Measurements from ENCODE around the gene MAP3K12.
"Not testable (repeated sequence)": the region's sequence is repeated elsewhere in the genome, so short reads cannot be mapped to it uniquely, and the experiment has no call there.

MAP3K12 gene

DNA sequence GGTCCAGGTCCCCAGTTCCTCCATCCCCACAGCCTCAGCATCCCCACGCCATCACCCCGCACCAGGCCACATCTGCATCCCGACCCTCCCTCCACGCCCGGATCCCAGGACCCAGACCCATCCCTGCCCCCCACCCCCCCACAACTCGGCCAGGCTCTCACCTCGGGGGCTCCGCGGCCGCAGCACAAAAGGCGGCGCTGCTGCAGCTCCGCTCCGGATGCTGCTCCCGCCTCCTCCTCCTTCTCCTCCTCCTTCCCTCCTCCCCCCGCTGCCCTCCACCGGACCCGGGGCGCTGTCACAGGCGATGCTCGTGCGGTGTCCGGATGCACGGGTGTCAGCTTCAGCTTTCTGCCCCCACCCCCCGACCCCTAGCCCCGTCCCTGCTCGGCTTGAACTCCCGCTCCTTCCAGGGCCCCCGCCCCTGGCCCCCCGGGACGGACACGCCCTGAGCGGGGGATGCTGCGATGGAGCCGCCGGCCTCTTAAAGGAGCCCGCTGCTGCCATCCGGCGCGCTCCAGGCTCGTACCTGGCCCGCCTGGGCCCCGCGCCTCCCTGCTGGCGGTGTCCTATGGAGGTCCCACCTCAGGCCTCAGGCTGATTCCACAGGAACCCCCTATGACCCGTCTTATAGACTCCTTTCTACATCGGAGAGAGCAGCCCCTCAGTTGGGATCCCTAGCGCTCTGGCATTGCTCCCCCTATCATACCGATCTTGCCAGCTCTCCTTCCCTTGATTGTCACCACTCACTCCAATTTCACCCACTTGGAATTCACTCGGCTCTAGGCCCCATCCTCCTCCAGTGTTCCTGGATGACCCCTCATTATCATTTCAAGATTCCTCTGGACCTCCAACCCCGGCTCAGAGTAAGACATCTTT lies at the start of gene MAP3K12:
TSS of gene MAP3K12 (minus strand) at position 193 of the 876 bp plus-strand sequence. CDS start 12,067 bp downstream, outside the sequence.
- DNase-seq (ENCODE audit: low spot score): peak; percentile 58

DNA sequence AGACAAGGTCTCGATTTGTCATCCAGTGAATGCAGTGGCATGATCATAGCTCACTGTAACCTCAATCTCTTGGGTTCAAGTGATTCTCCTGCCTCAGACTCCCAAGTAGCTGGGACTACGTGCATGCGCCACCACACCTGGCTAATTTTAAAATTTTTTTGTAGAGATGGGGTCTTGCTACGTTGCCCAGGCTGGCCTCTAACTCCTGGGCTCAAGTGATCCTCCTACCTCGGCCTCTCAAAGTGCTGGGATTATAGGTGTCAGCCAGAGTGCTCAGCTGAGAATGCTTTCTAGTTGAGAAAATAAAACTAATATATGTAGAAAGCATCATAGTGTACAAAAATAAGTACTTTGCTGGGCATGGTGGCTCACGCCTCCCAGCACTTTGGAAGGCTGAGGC lies 49.1 kb upstream of the MAP3K12 start:
- DNase-seq (ENCODE audit: low spot score): not testable (repeated sequence)

DNA sequence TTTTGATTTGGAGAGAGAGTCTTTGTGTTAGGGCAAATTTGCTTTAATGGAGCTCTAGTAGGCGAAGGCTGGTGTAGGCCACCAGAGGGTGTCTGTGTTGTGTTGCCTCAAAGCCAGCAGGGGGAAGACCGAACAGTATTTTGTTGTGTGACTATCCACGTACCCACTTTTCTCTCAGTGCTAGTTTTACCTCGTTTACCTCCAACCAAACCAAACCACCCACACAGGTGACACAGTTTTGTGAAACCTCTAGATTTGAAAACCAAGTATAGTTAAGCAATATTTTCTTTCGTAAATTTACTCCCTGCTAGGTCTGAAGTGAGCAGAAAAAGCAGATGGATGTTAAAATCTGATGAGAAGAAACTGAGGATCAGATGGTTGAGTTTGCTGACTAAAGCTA lies 44.3 kb upstream of the MAP3K12 start:
- DNase-seq (ENCODE audit: low spot score): peak; percentile 63

- DNase-seq (ENCODE audit: low spot score): no peak
Measured at GRCh38 chr12:53539526-53539925, 40.3 kb upstream of the MAP3K12 start.

DNA sequence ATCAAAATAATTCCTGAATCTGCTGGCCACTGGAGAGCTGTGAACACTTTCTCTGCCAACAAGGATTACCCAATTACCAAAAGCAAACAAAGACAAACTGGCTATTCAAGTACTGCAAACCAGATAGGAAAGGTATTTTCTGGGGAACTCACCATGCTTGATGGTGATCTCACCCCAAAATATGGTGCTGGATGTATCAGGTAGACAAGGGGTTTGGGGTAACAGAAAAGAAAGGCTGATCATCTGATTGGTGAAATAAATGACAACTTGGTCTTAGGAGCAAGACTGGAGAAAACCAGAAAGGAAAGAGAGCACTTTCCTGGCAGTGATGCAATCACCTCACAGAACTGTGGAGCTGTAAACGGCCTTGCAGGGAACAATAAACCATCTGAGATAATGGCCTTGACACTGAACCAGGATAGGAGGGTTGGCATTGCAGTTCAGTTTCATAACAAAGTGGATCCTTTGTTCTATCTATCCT lies 39.0 kb upstream of the MAP3K12 start:
- DNase-seq (ENCODE audit: low spot score): no peak

DNA sequence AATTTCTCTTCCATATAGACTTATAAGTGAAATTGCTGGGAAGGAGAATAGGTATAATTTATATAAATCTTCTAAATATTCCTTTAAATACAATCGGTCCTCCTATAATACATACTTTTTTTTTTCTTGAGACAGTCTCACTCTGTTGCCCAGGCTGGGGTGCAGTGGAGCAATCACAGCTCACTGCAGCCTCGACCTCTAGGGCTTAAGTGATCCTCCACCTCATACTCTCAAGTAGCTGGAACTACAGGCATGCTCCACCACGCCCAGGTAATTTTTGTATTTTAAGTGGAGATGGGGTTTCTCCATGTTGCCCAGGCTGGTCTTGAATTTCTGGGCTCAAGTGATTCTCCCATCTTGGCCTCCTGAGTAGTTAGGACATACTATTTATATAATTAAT lies 37.7 kb upstream of the MAP3K12 start:
- no peak for DNase-seq (ENCODE audit: low spot score)

- no peak for DNase-seq (ENCODE audit: low spot score)
Measured at GRCh38 chr12:53533471-53533870, 34.2 kb upstream of the MAP3K12 start.

- DNase-seq (ENCODE audit: low spot score): no peak
Measured at GRCh38 chr12:53532524-53533445, 33.5 kb upstream of the MAP3K12 start.

DNA sequence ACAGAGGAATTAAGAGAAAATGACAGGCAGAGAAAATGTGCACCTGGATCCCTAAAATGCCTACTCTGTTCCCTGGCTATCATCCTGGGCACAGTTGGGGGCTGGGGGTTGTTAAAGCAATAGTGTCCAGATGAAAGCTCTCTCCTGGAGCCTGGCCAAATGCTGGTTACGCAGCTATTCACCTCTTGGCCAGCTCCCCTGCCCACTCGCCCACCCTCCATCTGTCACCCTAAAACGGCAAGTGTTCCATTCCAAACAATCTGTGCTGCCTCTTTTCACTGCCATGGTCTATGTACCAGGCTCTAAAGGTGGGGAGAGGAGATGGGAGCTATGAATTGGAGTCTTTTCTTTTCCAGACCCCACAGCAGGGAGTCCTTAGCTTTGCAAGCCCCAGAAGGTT lies 32.8 kb upstream of the MAP3K12 start:
- no peak for DNase-seq (ENCODE audit: low spot score)

GRCh38 chr12:53530920-53531319 lies 31.7 kb upstream of the MAP3K12 start:
- DNase-seq (ENCODE audit: low spot score): no peak

DNA sequence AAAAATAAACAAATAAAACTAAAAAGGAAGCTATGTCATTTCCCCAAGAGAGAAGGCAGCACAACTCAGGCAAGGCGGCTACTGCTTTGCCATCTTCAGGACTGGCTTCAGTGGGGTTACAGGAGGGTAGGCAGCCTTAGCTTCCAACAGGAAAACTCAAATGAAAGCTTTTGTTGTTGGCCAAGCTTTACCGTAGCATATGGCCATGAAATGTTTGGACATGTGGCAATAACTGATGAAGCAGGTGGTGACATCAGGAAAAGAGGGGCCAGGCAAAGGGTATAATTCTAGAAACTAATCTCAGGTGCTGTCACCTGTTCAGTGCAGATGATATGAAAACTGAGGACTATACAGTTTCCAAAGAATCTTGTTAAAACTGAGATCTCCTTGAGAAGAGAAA lies 30.8 kb upstream of the MAP3K12 start:
- DNase-seq (ENCODE audit: low spot score): no peak

GRCh38 chr12:53524476-53524875 lies 25.2 kb upstream of the MAP3K12 start:
- DNase-seq (ENCODE audit: low spot score): no peak

DNA sequence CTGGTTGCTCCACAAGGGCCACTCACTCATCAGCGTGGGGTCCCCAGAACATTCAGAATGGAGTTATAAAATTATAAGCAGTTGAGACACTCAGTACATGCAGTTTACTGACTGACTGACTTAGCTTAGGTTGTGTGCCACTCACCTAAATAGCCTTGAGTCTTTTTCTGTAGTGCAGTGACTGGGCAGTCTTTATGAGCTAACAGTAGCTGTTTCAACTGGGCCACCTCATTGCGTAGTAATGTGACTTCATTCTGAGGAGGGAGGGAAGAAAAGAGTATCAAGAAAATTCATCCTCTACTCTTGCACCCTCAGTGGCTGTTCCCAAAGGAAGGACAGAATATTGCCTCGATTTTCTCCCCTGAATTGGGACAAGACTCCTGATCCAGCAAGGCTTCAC lies 23.9 kb upstream of the MAP3K12 start:
- DNase-seq (ENCODE audit: low spot score): no peak

DNA sequence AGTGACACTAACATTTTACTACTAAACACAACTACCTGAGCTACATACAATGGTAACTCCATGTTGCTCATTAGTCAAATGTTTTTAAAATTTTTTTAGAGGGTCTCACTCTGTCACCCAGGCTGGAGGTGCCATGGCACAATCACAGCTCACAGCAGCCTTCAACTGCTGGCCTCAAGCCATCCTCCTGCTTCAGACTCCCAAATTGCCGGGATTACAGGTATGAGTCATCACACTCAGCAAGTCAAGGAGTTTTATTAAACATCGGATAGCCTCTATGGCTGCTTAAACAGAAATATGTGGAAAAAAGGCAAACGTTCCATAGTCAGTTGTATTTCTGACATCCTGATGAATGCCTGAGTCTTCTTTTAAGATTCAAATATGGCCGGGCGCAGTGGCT lies 19.1 kb upstream of the MAP3K12 start:
- no peak for DNase-seq (ENCODE audit: low spot score)

DNA sequence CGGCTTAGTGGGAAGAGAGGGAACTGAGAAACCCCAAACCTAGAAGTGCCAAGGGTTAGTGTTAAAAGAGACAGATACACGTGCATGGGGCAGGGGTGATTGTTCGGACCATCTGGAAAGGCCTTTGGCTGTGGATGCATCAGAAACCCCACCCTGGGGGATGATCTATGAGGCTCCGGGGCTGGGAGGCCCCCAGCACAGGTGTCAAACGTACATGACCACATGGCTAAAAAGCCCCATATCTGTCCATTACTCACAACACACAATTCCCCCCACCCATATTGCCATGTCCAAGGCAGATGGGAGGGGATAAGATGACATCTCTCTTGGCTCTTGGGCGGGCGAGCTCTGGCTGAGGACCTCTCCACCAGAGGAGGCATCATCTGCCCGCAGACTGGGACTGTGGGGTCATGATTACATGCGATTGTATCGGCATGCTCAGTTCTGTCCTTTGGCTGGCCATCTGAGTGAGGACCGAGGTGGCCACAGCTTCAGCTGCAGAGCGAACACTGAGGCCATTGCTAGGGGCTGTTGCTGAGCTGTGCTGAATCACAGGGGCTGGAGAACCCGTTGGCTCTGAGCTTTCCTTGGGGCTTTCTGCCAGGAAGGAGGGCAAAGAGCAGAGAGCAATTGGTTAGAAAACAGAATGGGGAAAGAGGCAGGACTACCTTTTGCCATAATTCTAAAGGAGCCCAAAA lies 17.6 kb upstream of the MAP3K12 start:
- DNase-seq (ENCODE audit: low spot score): no peak

DNA sequence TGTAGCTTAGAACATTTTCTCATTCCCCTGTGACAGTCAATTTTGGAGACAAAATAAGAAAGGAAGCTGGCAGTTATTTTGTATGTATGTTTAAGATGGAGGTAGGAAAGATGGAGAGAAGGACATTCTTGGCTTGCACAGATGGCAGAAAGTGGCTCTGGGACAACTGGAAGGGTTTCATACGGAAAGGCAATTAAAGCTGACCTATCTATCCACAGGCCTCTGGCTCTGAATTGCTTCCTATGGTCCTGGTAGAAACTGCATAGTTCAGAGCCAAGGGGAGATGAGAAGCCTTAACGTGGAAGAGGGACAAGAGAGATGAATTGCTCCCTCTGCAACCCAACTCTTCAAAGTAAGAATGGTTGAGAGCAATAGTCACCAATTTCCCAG lies 16.0 kb upstream of the MAP3K12 start:
- no peak for DNase-seq (ENCODE audit: low spot score)

DNA sequence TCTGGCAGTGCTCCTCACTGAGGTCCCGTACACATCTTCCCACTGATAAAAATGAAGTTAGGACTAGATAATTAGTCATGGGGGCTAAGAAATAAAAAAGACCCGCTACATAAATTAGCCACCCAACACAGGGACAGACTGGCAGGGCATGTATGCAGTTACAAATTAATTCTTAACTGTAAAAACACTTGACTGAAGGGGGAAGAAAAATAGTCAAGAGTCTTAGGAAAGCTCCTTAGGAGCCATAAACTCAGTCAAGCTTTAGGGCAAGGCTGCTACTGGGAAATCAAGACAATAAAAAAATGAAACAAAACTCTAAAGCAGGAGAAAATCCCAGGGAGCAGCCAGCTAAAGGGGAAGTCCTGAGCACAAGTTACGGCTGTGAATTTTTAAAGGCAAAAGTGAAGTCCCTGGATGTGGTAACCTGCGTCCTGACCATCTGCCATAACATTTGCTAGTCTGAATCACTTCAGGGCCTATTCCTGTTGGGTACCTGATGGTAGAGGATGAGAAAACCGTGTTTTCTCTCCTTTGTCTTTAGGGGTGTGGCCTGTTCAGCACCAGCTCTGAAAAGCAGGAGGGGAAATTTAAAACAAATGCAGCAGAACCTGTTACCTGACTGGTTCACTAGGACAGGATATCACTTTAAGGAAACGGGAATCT lies 15.5 kb upstream of the MAP3K12 start:
- no peak for DNase-seq (ENCODE audit: low spot score)

DNA sequence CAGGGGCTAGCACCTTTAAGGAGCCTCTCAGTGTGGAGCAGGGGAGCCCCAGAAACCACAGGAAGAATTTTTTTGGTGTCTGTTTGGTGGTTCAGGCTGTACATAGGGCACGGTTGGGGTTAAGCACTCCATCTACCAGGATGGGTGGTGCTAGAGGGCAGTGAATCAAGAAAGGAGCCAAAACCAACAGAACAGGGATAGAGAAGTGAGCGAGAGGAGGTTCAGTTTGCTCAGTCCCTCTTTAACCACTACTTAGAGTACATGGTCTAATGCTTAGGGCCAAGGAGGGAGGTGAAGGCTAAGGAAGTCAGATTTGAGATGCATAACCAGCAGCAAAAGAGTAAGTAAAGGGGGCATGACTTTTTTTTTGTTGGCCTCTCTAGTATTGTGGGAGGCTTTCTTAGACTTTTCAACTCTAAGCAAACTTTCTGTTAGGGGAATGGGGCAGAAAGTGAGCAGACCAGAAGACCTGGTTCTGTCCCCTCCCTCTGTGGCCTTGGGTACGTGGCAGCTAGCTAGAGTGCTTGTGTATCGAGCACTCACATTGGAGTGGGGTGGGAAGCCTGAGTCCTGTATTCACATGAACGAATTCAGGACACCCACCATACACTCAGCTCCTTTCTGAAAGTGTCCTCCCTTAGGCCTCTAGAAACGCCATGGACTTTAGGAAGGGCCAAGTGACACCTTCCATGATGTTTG lies 14.6 kb upstream of the MAP3K12 start:
- no peak for DNase-seq (ENCODE audit: low spot score)

GRCh38 chr12:53510181-53510812 lies 11.0 kb upstream of the MAP3K12 start:
- no peak for DNase-seq (ENCODE audit: low spot score)

GRCh38 chr12:53508534-53509170 lies 9.4 kb upstream of the MAP3K12 start:
- peak; percentile 89 for DNase-seq (ENCODE audit: low spot score)

All from activated CD4-positive, alpha-beta T cell treated with anti-CD3 and anti-CD28 coated beads, Interleukin-2, Interleukin-4, amounts not matched to agents 100 ng/mL and 50 ng/mL, durations not matched to agents 16 hours and 8 hours (primary cell).